Thoracic aorta (tissue), 2 donors: Measurements from ENCODE around the gene SLC4A7. TPM values are rescaled to one million over a fixed set of nuclear protein-coding genes. Genes with fewer than 3 reads are reported as not detected.

Source experiments
- ATAC-seq: fragments of 150-250 bp; one replicate; pipeline ENCODE4 v1.8.0; 2017; ENCODE audit warnings: low read depth; ENCODE audit not compliant: insufficient number of reproducible peaks, low FRiP score
- DNase-seq: peaks from one replicate; pipeline ENCODE4 v3.0.0-alpha.2; 2020; ENCODE audit warnings: low spot score
- H3K27ac ChIP-seq, 2 donors: fragments of 200-600 bp; sonication (generic); 1 replicate in 1 of 2; 2 replicates in 1 of 2; pipeline ENCODE4 v1.5.1; 2016; ENCODE audit warnings: mild to moderate bottlenecking in 2 of 2, moderate library complexity in 2 of 2
- H3K27me3 ChIP-seq: fragments of 200-600 bp; sonication (generic); replicated peaks from 2 replicates; pipeline ENCODE4 v1.6.0; 2016; ENCODE audit warnings: mild to moderate bottlenecking; ENCODE audit not compliant: insufficient read depth
- H3K36me3 ChIP-seq: fragments of 200-600 bp; sonication (generic); one replicate; pipeline ENCODE4 v1.5.1; 2016
- H3K4me1 ChIP-seq, 2 donors: fragments of 200-600 bp; sonication (generic); 1 replicate in 1 of 2; 2 replicates in 1 of 2; pipeline versions ENCODE4 v1.5.1 to v1.6.0; 2016; ENCODE audit warnings: low read depth in 2 of 2, mild to moderate bottlenecking in 1 of 2; ENCODE audit not compliant: control insufficient read depth in 1 of 2
- H3K4me3 ChIP-seq: fragments of 200-600 bp; sonication (generic); 2 replicates; pipeline ENCODE4 v1.5.1; 2016; ENCODE audit warnings: mild to moderate bottlenecking
- H3K9me3 ChIP-seq: fragments of 200-600 bp; sonication (generic); 2 replicates; pipeline ENCODE4 v1.5.1; 2016
- CTCF ChIP-seq: fragments of 200-600 bp; sonication (generic); IDR thresholded peaks from one replicate; pipeline ENCODE4 v1.5.1; 2019; ENCODE audit warnings: antibody characterized with exemption
- total RNA-seq, 2 donors: library from RNA; depleted of rRNA; stranded (reverse); fragments of >200 nt; gene quantifications; one replicate each; pipeline versions ENCODE4 v1.1.0 to v1.2.3, GENCODE V29; 2016

Gene SLC4A7
- total RNA-seq, 2 donors from 2014 or later, result 50.0 to 176 TPM

- no peaks in the 10 kb centered on the region for H3K4me1 ChIP-seq
- no peak for DNase-seq
- no peaks in the 10 kb centered on the region for H3K36me3 ChIP-seq
- no peaks in the 10 kb centered on the region for H3K9me3 ChIP-seq
- TF ChIP-seq CTCF, result no peak
- no peak overlapping the region for H3K27ac ChIP-seq
- H3K27me3 ChIP-seq, result no peaks in the 10 kb centered on the region
- ATAC-seq, result no peak
- H3K4me3 ChIP-seq, result no peak overlapping the region
These were observed 139.1 kb downstream of the SLC4A7 start for GRCh38 chr3:27345045-27345444.

- TF ChIP-seq CTCF, result no peak
- Histone ChIP-seq H3K36me3 (no peaks in the 10 kb centered on the region), H3K27ac (no peak overlapping the region), H3K4me3 (no peak overlapping the region), H3K4me1 (no peaks in the 10 kb centered on the region), H3K27me3 (no peaks in the 10 kb centered on the region), H3K9me3 (no peaks in the 10 kb centered on the region)
- no peak for ATAC-seq
- no peak for DNase-seq
These were observed 140.0 kb downstream of the SLC4A7 start for GRCh38 chr3:27344192-27344591.

- no peak for DNase-seq
- no peaks in the 10 kb centered on the region for H3K36me3 ChIP-seq
- H3K27me3 ChIP-seq, result no peaks in the 10 kb centered on the region
- H3K27ac ChIP-seq, result no peak overlapping the region
- no peak for TF ChIP-seq CTCF
- no peaks in the 10 kb centered on the region for H3K4me1 ChIP-seq
- H3K4me3 ChIP-seq, result no peak overlapping the region
- ATAC-seq, result no peak
- no peaks in the 10 kb centered on the region for H3K9me3 ChIP-seq
These were observed 141.9 kb downstream of the SLC4A7 start for GRCh38 chr3:27342267-27342666.

GRCh38 chr3:27340534-27340933 is 143.7 kb downstream of the SLC4A7 start:
- DNase-seq (no peak), ATAC-seq (no peak)
- H3K4me3 ChIP-seq, result no peak overlapping the region
- TF ChIP-seq CTCF, result no peak
- no peaks in the 10 kb centered on the region for H3K36me3 ChIP-seq
- H3K27me3 ChIP-seq, result no peaks in the 10 kb centered on the region
- no peak overlapping the region for H3K27ac ChIP-seq
- H3K9me3 ChIP-seq, result no peaks in the 10 kb centered on the region
- no peaks in the 10 kb centered on the region for H3K4me1 ChIP-seq

GRCh38 chr3:27335571-27335970 is 148.6 kb downstream of the SLC4A7 start:
- Histone ChIP-seq H3K36me3 (no peaks in the 10 kb centered on the region), H3K4me3 (no peak overlapping the region), H3K4me1 (no peaks in the 10 kb centered on the region), H3K27ac (no peak overlapping the region), H3K27me3 (no peaks in the 10 kb centered on the region), H3K9me3 (no peaks in the 10 kb centered on the region)
- ATAC-seq, result no peak
- no peak for TF ChIP-seq CTCF
- DNase-seq, result no peak
